AG09319 (cell line): Measurements from ENCODE around the gene NOL12.
"Not testable (repeated sequence)": the region's sequence is repeated elsewhere in the genome, so short reads cannot be mapped to it uniquely, and the experiment has no call there.

Experiments used
- DNase-seq: peaks from one replicate; pipeline ENCODE4 v3.0.0-alpha.2; 2010; ENCODE audit warnings: low read depth; ENCODE audit errors: extremely low read depth
- TF ChIP-seq, protein P1 (sequence below): IDR thresholded peaks from 2 replicates; pipeline ENCODE4 v1.5.1; 2011; ENCODE audit warnings: low read depth, mild to moderate bottlenecking, inconsistent platforms, low read length, moderate library complexity

NOL12 gene

DNA sequence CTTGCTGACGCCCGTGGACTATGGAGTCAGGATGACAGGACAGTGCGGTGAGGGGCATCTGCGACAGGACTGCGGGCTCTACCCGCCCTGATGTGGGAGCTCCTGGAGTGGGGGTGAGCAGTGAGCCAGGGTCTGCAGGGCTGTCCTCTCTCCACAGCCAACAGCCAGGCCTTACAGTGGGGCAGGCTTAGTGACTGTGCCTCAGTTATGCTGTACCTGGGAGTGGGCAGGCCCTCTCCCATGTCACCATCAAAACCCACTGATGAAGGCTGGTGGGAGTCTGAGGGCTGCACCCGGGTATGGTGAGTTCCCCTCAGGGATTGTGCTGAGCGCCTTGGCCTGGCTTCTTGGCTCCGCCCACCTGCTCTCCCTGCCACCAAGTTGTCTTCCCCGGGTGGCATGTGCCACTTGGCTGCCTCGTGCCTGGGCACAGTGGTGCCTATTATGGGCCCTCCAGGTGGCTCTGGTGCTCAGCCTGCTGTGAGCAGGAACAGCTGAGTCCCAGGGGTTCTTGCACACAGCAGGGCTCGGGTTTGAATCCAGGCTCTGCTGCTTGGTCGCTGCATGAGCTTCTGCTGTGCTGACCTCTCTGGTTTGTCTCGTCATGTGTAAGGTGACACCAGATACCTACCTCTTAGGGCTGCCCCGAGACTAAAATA lies 6.6 kb downstream of the NOL12 start:
- no peak for DNase-seq
- TF ChIP-seq, protein P1, sequence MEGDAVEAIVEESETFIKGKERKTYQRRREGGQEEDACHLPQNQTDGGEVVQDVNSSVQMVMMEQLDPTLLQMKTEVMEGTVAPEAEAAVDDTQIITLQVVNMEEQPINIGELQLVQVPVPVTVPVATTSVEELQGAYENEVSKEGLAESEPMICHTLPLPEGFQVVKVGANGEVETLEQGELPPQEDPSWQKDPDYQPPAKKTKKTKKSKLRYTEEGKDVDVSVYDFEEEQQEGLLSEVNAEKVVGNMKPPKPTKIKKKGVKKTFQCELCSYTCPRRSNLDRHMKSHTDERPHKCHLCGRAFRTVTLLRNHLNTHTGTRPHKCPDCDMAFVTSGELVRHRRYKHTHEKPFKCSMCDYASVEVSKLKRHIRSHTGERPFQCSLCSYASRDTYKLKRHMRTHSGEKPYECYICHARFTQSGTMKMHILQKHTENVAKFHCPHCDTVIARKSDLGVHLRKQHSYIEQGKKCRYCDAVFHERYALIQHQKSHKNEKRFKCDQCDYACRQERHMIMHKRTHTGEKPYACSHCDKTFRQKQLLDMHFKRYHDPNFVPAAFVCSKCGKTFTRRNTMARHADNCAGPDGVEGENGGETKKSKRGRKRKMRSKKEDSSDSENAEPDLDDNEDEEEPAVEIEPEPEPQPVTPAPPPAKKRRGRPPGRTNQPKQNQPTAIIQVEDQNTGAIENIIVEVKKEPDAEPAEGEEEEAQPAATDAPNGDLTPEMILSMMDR: no peak

DNA sequence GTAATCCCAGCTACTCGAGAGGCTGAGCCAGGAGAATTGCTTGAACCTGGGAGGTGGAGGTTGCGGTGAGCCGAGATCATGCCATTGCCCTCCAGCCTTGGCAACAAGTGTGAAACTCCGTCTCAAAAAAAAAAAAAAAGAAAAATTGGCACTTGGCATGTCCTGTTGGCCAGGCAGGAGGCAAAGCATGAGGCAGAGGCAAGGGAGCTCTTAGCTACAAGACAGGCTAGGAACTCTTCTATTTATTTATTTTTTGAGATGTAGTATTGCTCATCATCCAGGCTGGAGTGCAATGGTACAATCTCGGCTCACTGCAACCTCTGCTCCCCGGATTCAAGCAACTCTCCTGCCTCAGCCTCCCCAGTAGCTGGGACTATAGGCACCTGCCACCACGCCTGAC lies 8.0 kb downstream of the NOL12 start:
- not testable (repeated sequence) for DNase-seq

DNA sequence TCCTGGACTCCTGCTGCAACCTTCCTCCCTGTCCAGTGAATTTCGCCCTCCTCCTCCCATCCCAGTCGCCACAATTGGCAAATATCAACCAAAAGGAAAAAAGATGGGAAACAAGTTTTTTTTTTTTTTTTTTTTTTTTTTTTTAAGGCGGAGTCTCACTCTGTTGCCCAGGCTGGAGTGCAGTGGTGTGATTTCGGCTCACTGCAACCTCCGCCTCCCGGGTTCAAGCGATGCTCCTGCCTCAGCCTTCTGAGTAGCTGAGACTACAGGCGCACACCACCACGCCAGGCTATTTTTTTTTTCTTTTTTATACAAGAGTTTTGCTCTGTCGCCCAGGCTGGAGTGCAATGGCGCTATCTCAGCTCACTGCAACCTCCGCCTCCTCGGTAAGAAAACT lies 10.1 kb downstream of the NOL12 start:
- DNase-seq: not testable (repeated sequence)

DNA sequence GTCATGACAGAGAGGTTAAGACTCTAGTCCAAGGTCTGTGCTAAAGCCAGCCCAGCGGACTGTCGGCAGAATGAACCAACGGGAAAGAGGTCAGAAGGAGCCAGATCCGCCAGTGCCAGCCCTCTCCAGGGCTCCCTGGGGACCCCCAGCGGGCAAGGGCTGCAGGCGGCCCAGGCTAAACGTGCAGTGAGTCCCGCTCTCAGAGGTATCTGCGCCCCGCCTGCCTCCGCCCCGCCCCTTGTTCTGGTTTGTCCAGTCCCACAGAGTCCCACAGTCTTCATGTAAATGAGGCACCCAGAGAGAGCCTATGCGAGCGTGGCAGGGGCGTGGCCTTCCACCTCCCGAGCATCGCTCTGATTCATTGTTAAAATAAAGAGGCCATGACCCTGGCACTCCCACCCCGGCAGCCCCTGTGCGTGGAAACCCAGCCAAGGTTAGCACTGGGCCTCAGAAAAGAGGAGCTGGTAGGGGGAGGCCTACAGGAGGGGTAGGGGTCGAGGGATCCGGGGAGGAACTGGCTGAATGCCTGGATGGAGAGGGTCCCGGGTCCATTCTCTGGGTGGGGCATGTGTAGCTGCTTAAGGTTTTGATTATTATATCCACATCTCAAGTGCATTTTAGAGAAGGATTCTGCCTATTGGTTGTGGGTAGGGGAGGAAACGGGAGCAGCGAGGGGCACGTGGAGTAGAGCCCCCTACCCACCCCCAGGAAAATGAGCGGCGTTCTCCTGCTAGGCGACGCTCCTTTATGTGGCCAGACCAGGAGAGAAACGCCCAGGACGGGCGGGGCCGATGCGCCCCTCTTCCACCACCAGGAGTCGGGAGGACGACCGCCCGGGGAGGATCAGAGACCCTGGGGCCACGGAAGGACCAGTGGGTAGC lies 10.8 kb downstream of the NOL12 start, which contains the start of gene TRIOBP:
TRIOBP (plus strand) TSS at position 392 of the 881 bp plus-strand sequence. CDS start 4,318 bp downstream, outside the sequence.
- DNase-seq: peak; percentile 79
- TF ChIP-seq, protein P1: peak; percentile 50

DNA sequence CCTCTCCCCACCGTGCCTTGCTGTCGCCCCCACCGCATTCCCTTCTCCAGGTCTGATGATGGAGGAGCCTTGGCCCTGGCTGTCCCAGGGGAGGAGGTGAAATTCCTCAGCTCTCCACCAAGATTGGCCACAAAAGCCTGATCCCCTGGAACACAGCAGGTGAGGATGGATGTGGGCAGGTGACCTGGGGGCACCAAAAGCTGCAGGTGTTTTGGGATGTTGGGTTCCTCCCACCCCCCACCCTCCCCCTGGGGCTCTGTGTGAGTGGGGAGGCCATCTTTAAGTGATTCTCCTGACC lies 11.3 kb downstream of the NOL12 start:
- TF ChIP-seq, protein P1: no peak

DNA sequence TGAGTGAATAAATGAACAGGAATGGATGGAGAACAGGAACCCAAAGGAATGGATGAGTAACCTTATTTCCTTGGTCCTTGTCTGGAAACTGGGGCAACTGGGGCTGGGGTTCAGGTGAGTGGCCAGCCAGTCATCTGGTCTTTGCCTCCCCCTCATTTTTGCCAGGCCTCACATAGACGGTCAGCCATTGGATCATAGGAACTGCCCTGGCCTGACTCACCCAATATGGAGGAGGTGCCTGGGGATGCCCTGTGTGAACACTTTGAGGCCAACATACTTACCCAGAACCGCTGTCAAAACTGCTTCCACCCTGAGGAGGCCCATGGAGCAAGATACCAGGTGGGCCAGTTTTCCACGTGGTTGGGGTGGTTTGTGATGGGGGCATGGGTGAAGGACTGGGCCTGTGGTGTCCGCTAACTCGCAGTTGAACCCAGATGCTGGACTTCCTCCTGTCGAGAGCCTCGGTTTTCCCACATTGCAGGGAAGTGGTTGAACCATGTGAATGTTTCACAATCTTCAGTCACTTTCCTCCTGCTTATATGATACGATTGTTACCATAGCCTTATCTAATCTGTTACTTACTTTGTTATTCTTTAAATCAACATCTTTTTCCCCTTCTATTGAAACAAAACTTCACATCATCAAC lies 15.1 kb downstream of the NOL12 start:
- TF ChIP-seq, protein P1: no peak
- no peak for DNase-seq

More for the DNA sequence above, 11.3 kb downstream of the NOL12 start:
- no peak for DNase-seq

DNA sequence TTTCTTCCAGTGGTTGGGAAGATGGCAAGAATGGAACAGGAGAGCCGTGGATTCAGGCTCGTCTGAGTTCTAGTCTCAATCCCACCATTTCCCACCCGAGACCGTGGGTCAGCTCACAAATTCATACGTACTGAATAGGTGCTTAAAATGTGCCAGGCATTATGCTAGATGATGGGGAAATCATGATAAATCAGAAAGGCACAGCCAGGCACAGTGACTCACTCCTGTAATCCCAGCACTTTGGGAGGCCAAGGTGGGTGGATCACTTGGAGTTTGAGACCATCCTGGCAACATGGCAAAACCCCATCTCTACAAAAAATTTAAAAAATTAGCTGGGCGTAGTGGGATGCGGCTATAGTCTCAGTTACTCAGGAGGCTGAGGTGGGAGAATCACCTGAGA lies 17.8 kb downstream of the NOL12 start:
- TF ChIP-seq, protein P1: no peak
- no peak for DNase-seq

DNA sequence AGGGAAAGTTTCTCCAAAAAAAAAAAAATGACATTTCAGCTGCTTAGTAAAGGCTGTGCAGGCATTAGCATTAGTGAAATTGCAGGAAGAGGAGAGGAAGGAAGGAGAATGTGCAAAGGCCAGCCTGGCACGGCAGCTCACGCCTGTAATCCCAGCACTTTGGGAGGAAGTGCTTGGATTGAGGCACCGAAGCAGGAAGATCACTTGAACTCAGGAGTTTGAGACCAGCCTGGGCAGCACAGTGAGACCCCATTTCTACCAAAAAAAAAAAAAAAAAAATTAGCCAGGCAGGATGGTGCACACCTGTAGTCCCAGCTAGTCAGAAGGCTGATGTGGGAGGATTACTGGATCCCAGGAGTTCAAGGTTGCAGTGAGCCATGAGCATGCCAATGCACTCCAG lies 18.5 kb downstream of the NOL12 start:
- DNase-seq: no peak
- TF ChIP-seq, protein P1: no peak
